Esophagus squamous epithelium (tissue), 4 donors: ENCODE results near the gene LIM2.

Experiments
- POLR2A ChIP-seq, 4 donors: fragments of 450-650 bp; IDR thresholded peaks; one replicate each; pipeline ENCODE4 v1.6.1; 2017; ENCODE audit warnings: antibody characterized with exemption in 4 of 4, mild to moderate bottlenecking in 4 of 4, moderate library complexity in 3 of 4
- TF ChIP-seq, protein P1 (sequence below), 6 experiments: fragments of 450-650 bp in 4 of 6; fragments of 200-600 bp in 2 of 6; sonication (generic) in 2 of 6; IDR thresholded peaks; one replicate each; pipeline ENCODE4 v1.5.1; 2016 to 2019; ENCODE audit warnings: antibody characterized with exemption in 6 of 6, mild to moderate bottlenecking in 4 of 6, moderate library complexity in 4 of 6

DNA sequence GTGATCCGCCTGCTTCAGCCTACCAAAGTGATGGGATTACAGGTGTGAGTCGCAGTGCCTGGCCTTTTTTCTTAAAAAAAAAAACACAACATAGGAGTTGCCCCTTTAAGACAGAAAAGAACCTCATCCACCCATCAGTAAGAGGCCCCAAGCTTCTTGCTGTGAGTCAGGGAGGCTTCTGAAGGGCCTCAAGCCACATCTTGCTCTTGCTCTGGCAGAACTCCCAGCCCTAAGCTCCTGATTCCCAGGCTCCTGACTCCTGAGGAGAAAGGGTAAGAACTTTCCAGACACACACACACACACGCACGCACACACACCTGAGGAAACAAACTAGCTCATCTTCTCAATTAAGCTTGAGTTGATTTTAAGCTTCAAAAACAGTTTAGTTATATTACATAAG is 28.5 kb downstream of the LIM2 start:
- TF ChIP-seq POLR2A (IDR thresholded peaks at IDR 0.05) = no peak
- TF ChIP-seq, protein P1, sequence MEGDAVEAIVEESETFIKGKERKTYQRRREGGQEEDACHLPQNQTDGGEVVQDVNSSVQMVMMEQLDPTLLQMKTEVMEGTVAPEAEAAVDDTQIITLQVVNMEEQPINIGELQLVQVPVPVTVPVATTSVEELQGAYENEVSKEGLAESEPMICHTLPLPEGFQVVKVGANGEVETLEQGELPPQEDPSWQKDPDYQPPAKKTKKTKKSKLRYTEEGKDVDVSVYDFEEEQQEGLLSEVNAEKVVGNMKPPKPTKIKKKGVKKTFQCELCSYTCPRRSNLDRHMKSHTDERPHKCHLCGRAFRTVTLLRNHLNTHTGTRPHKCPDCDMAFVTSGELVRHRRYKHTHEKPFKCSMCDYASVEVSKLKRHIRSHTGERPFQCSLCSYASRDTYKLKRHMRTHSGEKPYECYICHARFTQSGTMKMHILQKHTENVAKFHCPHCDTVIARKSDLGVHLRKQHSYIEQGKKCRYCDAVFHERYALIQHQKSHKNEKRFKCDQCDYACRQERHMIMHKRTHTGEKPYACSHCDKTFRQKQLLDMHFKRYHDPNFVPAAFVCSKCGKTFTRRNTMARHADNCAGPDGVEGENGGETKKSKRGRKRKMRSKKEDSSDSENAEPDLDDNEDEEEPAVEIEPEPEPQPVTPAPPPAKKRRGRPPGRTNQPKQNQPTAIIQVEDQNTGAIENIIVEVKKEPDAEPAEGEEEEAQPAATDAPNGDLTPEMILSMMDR (IDR thresholded peaks at IDR 0.05) = no peak
